ENCODE results near the gene VPS51.
A peak's percentile ranks its signal among the peaks of the same experiment; 100 is the strongest.
"Not testable (repeated sequence)": the region's sequence is repeated elsewhere in the genome, so short reads cannot be mapped to it uniquely, and the experiment has no call there.

The VPS51 gene

DNA sequence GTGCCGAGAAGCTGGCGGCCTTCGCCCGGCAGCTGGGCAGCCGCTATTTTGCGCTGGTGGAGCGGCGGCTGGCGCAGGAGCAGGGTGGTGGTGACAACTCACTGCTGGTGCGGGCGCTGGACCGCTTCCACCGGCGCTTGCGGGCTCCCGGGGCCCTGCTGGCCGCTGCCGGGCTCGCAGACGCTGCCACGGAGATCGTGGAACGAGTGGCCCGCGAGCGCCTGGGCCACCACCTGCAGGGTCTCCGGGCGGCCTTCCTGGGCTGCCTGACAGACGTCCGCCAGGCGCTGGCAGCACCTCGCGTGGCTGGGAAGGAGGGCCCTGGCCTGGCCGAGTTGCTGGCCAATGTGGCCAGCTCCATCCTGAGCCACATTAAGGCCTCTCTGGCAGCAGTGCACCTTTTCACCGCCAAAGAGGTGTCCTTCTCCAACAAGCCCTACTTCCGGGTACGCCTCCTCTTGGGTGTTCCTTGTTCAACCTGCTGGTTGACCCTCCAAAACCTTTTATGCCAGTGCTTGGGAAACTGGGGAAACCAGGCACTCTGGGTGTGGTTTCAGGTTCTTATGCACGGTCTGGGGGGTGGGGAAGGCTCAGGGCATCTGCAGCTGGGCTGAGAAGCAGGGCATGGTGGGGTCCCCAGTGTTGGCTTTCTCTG, 12.6 kb downstream of the VPS51 start:
- DNase-seq = no peak

- DNase-seq = no peak
These were observed 13.5 kb downstream of the VPS51 start for GRCh38 chr11:65109231-65110198.

GRCh38 chr11:65110354-65110861, 14.4 kb downstream of the VPS51 start:
- DNase-seq = peak; percentile 78 to 96 (median 92)

GRCh38 chr11:65111159-65111743, 15.2 kb downstream of the VPS51 start:
- no peak for DNase-seq

DNA sequence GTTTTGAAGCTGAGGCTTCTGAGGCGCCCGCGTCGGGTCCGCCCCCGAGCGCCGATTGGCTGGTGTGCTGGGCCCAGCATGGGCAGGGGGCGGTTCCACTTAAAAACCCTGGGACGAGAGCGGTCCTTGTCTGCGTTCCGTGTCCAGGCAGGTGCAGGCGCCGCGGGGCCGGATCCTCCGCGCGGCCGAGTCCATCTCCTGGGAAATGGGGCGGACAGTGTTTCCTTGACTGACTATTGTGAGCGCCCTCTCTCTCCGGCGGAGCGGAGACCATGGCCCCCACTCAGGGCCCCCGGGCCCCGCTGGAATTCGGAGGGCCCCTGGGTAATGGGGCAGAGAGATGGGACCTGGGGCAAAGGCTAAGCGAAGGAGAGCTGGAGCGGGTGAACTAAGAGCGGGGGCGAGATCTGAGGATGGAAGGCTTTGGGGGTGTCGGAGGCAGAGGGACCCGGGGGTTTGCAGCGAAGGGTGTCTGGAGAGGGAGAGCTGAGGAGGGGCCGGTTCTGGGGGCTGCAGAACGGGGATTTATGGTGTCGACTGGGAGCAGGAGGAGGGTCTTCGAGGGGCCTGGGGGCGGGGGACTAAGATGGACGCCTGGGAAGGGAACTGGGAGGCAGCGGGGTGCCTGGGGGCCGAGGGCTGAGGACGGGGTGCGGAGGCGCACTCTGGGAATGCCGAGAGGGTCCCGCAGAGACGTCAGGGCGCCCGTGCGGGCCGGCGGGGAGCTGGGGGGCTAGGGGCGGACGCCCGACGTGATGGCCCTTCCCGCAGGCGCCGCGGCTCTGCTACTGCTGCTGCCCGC, 15.9 kb downstream of the VPS51 start, which contains the start of gene TM7SF2:
TM7SF2 (plus strand) TSS at position 129 of the 802 bp plus-strand sequence; CDS start at position 273, 144 bp downstream.
- peak; percentile 85 to 94 (median 88) for DNase-seq

DNA sequence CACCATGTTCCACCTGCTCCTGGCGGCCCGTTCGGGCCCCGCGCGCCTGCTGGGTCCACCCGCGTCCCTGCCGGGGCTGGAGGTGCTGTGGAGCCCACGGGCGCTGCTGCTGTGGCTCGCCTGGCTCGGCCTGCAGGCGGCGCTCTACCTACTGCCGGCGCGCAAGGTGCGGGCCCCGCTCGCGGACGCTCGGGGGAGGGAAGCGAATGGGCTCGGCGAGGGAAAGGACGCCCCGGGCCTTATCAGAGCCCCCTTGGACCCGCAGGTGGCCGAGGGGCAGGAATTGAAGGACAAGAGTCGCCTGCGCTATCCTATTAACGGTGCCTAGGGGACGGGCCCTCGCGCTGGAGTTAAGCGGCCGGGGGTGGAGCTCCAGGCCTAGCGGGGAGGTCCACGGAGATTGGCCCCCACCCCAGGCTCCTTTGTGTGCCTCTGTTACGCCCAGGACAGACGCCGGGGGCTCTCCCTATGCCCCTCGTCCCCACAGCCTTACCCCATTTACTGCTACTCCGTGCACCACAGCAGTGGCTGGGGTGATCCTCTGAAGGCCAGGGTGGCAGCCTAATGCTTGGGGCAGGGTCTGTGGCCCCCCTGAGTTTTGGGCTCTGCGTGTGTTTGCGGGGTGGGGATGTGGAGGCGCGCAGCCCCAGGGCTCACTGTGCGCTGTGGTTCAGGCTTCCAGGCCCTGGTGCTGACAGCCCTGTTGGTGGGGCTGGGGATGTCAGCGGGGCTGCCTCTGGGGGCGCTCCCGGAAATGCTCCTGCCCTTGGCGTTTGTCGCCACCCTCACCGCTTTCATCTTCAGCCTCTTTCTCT, 16.7 kb downstream of the VPS51 start:
- DNase-seq = peak; percentile 61 to 84 (median 70)

DNA sequence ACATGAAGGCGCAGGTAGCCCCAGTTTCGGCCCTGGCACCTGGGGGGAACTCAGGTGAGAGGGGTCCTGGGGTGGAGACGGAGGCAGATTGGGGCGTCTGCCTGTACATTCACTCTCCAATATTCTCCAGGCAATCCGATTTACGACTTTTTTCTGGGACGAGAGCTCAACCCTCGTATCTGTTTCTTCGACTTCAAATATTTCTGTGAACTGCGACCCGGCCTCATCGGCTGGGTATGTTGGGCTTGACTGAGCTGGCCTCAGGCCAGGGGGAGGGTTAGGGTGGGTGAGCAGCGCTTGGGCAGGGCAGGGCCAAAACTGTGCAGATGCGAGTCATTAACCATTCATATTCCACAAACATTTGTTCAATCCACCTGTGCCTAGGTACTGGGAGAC, 17.3 kb downstream of the VPS51 start:
- DNase-seq = no peak

GRCh38 chr11:65113839-65114238, 17.8 kb downstream of the VPS51 start:
- no peak for DNase-seq

DNA sequence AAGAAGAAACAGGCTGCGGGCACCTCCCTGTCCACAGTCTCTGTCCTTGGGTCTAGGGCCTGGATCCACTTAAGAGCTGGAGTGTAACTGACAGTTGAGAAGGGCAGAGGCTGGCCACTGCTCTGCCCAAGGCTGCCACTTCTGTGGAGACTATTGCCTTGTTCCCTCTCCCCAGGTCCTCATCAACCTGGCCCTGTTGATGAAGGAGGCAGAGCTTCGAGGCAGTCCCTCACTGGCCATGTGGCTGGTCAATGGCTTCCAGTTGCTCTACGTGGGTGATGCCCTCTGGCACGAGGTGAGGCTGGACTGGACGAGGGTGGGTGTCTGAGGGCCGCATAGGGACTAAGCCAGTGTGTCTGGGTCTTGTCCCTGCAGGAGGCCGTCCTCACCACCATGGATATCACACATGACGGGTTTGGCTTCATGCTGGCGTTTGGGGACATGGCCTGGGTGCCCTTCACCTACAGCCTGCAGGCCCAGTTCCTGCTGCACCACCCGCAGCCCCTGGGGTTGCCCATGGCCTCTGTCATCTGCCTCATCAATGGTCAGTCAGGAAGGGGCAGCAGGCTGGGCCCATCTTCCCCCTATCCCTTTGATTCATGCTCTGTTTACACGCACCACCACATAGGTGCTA, 18.6 kb downstream of the VPS51 start:
- no peak for DNase-seq

DNA sequence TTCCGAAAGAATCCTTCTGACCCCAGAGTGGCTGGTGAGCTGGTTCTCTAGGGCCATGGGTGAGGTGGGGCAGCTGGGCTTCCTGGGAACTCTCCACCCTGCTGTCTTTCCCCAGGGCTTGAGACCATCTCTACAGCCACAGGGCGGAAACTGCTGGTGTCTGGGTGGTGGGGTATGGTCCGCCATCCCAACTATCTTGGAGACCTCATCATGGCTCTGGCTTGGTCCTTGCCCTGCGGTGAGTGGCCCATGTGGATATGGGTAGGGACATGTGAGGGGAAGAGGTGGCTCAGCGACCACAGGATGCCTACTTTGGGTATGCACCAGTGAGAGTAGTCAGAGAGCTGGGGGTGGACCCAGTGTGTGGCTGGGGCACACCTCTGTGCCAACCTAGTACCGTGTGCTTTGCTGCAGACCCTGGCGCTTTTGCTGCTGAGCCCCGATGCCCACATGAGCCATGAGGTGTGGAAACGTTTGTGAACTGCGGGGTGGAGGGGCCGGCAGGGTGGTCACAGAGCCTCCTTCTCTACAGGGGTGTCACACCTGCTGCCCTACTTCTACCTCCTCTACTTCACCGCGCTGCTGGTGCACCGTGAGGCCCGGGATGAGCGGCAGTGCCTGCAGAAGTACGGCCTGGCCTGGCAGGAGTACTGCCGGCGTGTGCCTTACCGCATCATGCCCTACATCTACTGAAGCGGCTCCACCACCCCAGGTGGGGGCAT, 19.5 kb downstream of the VPS51 start:
- DNase-seq = no peak

GRCh38 chr11:65116370-65117205, 20.6 kb downstream of the VPS51 start:
- peak; percentile 52 to 74 (median 60) for DNase-seq

GRCh38 chr11:65117206-65118096, 21.4 kb downstream of the VPS51 start, which contains the start of gene ZNHIT2:
ZNHIT2 (minus strand) TSS chr11:65117701; CDS start chr11:65117653, 48 bp downstream.
- DNase-seq = peak; percentile 98 to 100 (median 100)

DNA sequence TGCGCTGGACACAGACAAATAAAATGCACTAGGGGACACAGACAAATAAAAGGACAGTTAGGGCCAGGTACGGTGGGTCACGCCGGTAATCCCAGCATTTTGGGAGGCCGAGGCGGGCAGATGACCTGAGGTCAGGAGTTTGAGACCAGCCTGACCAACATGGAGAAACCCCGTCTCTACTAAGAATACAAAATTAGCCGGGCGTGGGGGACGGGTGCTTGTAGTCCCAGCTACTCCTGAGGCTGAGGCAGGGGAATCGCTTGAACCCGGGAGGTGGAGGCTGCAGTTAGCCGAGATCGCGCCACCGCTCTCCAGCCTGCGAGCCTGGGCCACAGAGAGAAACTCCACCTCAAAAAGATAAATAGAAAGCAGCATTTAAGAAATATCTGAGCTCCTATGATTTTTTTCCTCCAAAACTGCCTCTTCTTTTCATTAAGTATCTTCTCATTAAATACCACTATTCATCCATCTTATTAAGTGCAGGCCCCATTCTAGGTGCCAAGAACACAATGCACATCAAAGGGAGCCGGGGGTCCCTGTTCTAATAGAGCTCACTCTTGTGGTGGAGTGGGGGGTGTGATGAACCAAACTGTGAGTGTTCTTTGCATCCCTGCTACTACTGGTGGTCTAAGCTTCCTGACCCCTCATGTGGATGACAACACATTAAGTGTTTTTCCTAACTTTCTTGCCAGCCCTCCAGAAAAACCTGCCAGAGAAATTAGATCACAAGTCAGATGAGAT, 22.3 kb downstream of the VPS51 start:
- no peak for DNase-seq

DNA sequence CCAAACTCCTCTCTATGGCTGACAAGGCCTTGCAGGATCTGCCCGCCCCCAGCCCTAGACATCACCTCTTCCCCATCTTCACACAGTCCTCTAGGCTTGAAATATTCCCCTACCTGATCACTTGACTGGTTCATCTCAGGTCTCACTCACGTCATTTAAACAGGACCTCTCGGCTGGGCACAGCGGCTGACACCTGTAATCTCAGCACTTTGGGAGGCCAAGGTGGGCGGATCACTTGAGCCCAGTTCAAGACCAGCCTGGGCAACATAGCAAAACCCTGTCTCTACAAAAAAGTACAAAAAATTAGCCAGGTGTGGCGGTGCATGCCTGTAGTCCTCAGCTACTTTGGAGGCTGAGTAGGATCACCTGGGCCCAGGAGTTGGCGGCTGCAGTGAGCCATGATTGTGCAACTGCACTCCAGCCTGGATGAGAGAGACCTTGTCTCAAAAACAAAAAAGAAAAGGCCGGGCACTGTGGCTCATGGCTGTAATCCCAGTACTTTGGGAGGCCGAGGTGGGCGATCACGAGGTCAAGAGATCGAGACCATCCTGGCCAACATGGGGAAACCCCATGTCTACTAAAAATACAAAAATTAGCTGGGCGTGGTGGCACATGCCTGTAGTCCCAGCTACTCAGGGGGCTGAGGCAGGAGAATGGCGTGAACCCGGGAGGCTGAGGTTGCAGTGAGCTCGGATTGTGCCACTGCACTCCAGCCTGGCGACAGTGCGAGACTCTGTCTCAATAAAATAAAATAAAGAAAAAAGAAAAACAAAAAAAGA, 23.1 kb downstream of the VPS51 start:
- not testable (repeated sequence) for DNase-seq

- DNase-seq = no peak
These were observed 23.6 kb downstream of the VPS51 start for GRCh38 chr11:65119670-65119995.

DNA sequence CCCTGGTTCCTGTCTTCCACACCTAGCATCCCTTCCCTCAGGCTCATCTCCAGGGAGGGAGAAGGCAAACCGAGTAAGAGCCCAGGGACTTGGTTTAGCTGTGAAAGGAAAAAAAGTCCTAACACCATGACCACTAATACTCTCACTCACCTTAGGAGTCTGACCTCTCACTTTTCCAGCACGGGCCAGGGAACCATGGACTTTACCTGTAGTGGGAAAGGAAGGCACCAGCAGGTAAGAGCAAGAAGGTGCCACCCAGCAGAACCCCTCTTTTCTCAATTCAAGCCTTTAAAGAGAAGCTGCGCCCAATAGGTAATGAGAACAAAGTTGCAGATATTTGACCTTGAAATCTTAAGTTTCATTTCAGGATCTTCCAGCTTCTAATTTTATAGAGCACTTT, 24.8 kb downstream of the VPS51 start:
- DNase-seq = no peak

GRCh38 chr11:65121447-65121864, 25.4 kb downstream of the VPS51 start:
- peak in 2 of 6 experiments; percentile 12 to 30 for DNase-seq
